GM23338 (cell line): ENCODE measurements around the gene CLDN19. TPM values are rescaled to one million over a fixed set of nuclear protein-coding genes. Genes with fewer than 3 reads are reported as not detected.

Source experiments
- ATAC-seq: fragments of 200-7000 bp; cut with Tn5 transposase; 3 replicates; pipeline ENCODE4 v1.9.1; 2020
- DNase-seq: peaks from one replicate; pipeline ENCODE4 v3.0.0-alpha.2; 2015; ENCODE audit warnings: low spot score
- H2AFZ ChIP-seq: fragments of 200-600 bp; sonication (generic); 2 replicates; pipeline ENCODE4 v1.8.0; 2016; ENCODE audit warnings: antibody characterized with exemption, mild to moderate bottlenecking, moderate library complexity
- H3F3A ChIP-seq: fragments of 200-600 bp; sonication (generic); replicated peaks from 2 replicates; pipeline ENCODE4 v1.8.0; 2017; ENCODE audit warnings: antibody characterized with exemption, mixed run types, low read depth
- H3K27ac ChIP-seq: fragments of 200-600 bp; sonication (generic); 2 replicates; pipeline ENCODE4 v1.6.1; 2016; ENCODE audit warnings: low read depth
- H3K27me3 ChIP-seq: fragments of 200-600 bp; sonication (generic); 2 replicates; pipeline ENCODE4 v1.8.0; 2016; ENCODE audit warnings: mild to moderate bottlenecking, mixed run types, moderate library complexity; ENCODE audit not compliant: insufficient read depth
- H3K36me3 ChIP-seq: fragments of 200-600 bp; sonication (generic); 2 replicates; pipeline ENCODE4 v1.8.0; 2016; ENCODE audit warnings: mild to moderate bottlenecking; ENCODE audit not compliant: insufficient read depth
- H3K4me1 ChIP-seq: fragments of 200-600 bp; sonication (generic); 2 replicates; pipeline ENCODE4 v1.8.0; 2016; ENCODE audit warnings: mild to moderate bottlenecking, moderate library complexity; ENCODE audit not compliant: insufficient read depth
- H3K4me2 ChIP-seq: fragments of 200-600 bp; sonication (generic); 2 replicates; pipeline ENCODE4 v1.7.1; 2017; ENCODE audit warnings: mixed run types
- H3K4me3 ChIP-seq: fragments of 200-600 bp; sonication (generic); 2 replicates; pipeline ENCODE4 v1.6.1; 2016; ENCODE audit warnings: mixed run types
- H3K79me2 ChIP-seq: fragments of 200-600 bp; sonication (generic); replicated peaks from 2 replicates; pipeline ENCODE4 v1.8.0; 2017; ENCODE audit warnings: mild to moderate bottlenecking; ENCODE audit not compliant: insufficient read depth
- H3K9me2 ChIP-seq: fragments of 200-600 bp; sonication (generic); 2 replicates; pipeline ENCODE4 v1.8.0; 2017; ENCODE audit not compliant: insufficient read depth
- H4K20me1 ChIP-seq: fragments of 200-600 bp; sonication (generic); replicated peaks from 2 replicates; pipeline ENCODE4 v1.8.0; 2017; ENCODE audit warnings: mild to moderate bottlenecking; ENCODE audit not compliant: insufficient read depth
- H3K27ac Mint-ChIP-seq: 2 replicates; pipeline ENCODE4 v1.8.0; 2020; ENCODE audit warnings: inconsistent platforms, mild to moderate bottlenecking, moderate library complexity, mixed read lengths
- H3K27me3 Mint-ChIP-seq: 3 replicates; pipeline ENCODE4 v1.8.0; 2022; ENCODE audit warnings: low read depth, mild to moderate bottlenecking, moderate library complexity, mixed read lengths, inconsistent platforms; ENCODE audit not compliant: insufficient read depth, poor library complexity
- H3K36me3 Mint-ChIP-seq: 3 replicates; pipeline ENCODE4 v1.8.0; 2021; ENCODE audit warnings: low read depth, mild to moderate bottlenecking, inconsistent platforms, moderate library complexity, mixed read lengths
- H3K4me1 Mint-ChIP-seq: 3 replicates; pipeline ENCODE4 v1.8.0; 2020; ENCODE audit warnings: mild to moderate bottlenecking, inconsistent platforms, mixed read lengths
- H3K4me3 Mint-ChIP-seq: 3 replicates; pipeline ENCODE4 v1.8.0; 2021; ENCODE audit warnings: moderate library complexity, mild to moderate bottlenecking, inconsistent platforms, mixed read lengths
- H3K9me3 Mint-ChIP-seq: 3 replicates; pipeline ENCODE4 v1.8.0; 2020; ENCODE audit warnings: moderate library complexity, mild to moderate bottlenecking, inconsistent platforms, mixed read lengths
- EZH2 ChIP-seq: fragments of 200-600 bp; sonication (generic); IDR thresholded peaks from one replicate; pipeline ENCODE4 v1.8.0; 2017; ENCODE audit warnings: antibody characterized with exemption, mild to moderate bottlenecking, low read depth; ENCODE audit not compliant: unreplicated experiment
- JUNB ChIP-seq: IDR thresholded peaks from one replicate; pipeline ENCODE4 v1.6.1; 2016; ENCODE audit warnings: antibody characterized with exemption; ENCODE audit not compliant: unreplicated experiment
- POLR2AphosphoS5 ChIP-seq: IDR thresholded peaks from 2 replicates; pipeline ENCODE4 v1.6.1; 2016; ENCODE audit warnings: antibody characterized with exemption, low read depth
- REST ChIP-seq: IDR thresholded peaks from one replicate; pipeline ENCODE4 v1.6.1; 2018; ENCODE audit warnings: antibody characterized with exemption; ENCODE audit not compliant: unreplicated experiment
- ZNF331 ChIP-seq: fragments of 250-450 bp; sonication (Bioruptor Pico); IDR thresholded peaks from 2 replicates; pipeline ENCODE4 v1.5.0; 2020; ENCODE audit warnings: low read depth, mild to moderate bottlenecking, moderate library complexity
- polyA plus RNA-seq: library from polyadenylated mRNA; unstranded; fragments of >200 nt; fragmentation: Nextera tagmentation; extraction: Ambion mirVana; gene quantifications from 2 replicates; pipeline ENCODE4 v1.2.1, GENCODE V29; 2016
- total RNA-seq: library from RNA; depleted of rRNA; stranded (reverse); fragments of >200 nt; shearing (Covaris generic); gene quantifications from 2 replicates; pipeline ENCODE4 v1.2.3, GENCODE V29; 2014
- TF ChIP-seq, protein P1 (sequence below), 2 experiments: fragments of 200-600 bp in 1 of 2; sonication (generic) in 1 of 2; conservative IDR thresholded peaks; 2 replicates each; pipeline versions ENCODE4 v1.5.1 to v1.6.1; 2016 to 2017; ENCODE audit warnings: antibody characterized with exemption in 2 of 2, low read depth in 2 of 2, mild to moderate bottlenecking in 2 of 2, moderate library complexity in 1 of 2
- TF ChIP-seq, protein P2 (sequence below): IDR thresholded peaks from 2 replicates; pipeline ENCODE4 v1.6.1; 2016; ENCODE audit warnings: antibody characterized with exemption

The CLDN19 gene
- total and polyA plus RNA-seq, 2 experiments from 2014 or later: 2.6 to 12.8 TPM

DNA sequence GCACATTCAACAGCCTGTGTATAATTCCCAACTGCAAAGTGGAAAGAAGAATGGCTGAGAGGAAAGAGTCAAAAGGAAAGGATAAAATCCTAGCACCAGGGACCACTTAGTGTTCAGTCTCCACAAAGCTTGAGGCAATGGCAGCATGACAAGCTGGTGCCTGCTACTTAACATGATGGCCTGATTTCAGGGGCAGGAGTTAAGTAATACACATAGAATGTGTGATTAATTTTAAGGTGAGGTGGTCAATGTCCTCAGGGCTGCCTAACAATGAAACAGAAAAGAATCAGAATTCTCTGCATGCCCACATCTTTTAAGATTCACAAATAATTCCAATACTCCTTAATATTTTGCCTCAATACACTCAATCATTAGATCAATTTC is 17.8 kb upstream of the CLDN19 start (continued):
- TF ChIP-seq, protein P1, sequence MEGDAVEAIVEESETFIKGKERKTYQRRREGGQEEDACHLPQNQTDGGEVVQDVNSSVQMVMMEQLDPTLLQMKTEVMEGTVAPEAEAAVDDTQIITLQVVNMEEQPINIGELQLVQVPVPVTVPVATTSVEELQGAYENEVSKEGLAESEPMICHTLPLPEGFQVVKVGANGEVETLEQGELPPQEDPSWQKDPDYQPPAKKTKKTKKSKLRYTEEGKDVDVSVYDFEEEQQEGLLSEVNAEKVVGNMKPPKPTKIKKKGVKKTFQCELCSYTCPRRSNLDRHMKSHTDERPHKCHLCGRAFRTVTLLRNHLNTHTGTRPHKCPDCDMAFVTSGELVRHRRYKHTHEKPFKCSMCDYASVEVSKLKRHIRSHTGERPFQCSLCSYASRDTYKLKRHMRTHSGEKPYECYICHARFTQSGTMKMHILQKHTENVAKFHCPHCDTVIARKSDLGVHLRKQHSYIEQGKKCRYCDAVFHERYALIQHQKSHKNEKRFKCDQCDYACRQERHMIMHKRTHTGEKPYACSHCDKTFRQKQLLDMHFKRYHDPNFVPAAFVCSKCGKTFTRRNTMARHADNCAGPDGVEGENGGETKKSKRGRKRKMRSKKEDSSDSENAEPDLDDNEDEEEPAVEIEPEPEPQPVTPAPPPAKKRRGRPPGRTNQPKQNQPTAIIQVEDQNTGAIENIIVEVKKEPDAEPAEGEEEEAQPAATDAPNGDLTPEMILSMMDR (conservative IDR thresholded peaks at IDR 0.05; ENCODE audit: low read depth in 2 of 2): no peak
- TF ChIP-seq, protein P2, sequence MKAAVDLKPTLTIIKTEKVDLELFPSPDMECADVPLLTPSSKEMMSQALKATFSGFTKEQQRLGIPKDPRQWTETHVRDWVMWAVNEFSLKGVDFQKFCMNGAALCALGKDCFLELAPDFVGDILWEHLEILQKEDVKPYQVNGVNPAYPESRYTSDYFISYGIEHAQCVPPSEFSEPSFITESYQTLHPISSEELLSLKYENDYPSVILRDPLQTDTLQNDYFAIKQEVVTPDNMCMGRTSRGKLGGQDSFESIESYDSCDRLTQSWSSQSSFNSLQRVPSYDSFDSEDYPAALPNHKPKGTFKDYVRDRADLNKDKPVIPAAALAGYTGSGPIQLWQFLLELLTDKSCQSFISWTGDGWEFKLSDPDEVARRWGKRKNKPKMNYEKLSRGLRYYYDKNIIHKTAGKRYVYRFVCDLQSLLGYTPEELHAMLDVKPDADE: no peak
- TF ChIP-seq ZNF331 (CRISPR knock-in tag): no peak
- TF ChIP-seq EZH2: no peak
- TF ChIP-seq REST: no peak
- no peak for TF ChIP-seq POLR2AphosphoS5

DNA sequence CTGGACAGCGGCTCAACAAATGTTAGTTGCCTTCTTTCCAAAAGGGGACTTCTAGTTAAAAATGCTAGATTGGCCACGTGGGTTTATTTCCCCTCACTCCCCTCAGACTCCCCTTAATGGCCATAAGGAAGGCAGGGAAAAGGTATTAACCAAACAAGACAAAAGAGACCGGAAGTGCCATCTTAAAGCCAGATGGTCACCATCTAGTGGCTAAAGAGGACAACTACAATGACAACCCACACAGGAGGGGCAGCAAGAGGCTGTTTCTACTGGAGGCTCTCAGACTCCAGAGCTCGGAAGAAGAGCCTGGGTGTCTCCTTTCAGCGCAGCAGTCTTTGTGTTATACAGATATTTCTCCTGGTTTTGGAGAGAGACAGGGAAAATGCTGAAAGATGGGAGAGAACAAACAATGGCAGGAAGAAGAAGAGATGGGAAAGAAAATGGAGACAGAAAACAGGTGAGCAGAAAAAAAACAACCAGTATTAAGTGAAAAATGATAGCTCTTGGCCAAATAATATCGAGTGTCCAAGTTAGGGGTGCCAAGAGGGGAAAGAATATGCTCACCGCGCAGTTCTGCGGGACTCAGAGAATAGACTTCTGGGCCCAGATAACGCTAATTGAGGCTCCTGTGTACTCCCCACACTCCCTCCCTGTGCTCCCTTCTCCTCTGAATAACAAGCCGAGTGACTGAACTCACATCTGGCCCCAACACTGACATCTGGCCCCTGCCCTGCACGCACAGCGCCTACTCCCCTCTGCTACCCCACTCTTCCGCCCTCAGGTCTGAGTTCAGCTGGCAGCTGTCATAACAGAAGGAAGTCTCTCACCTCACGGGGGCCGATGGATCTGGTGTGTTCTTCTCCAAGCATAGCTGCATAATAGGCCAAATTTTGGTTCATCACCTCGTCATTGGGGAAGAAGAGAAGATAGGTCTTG is 17.2 kb upstream of the CLDN19 start:
- H3K9me2 ChIP-seq: no peaks in the 10 kb centered on the region; the same call in 1 of the 2 replicates
- H3K4me1 ChIP-seq: no peaks in the 10 kb centered on the region
- H3K27me3 ChIP-seq: no peaks in the 10 kb centered on the region
- H3K27me3 Mint-ChIP-seq: peaks cover 5% of the 10 kb centered on the region
- H3K27ac Mint-ChIP-seq: no peak overlapping the region
- ATAC-seq: peak; percentile 85
- H3K4me3 Mint-ChIP-seq: no peak overlapping the region
- H3K4me1 Mint-ChIP-seq: peaks cover 2% of the 10 kb centered on the region
- H2AFZ ChIP-seq: no peak overlapping the region
- 0 out of 2 replicates have a peak, but pooled peaks cover 6% of the 10 kb centered on the region for H3F3A ChIP-seq
- TF ChIP-seq JUNB: no peak
- TF ChIP-seq, protein P1 (conservative IDR thresholded peaks at IDR 0.05; ENCODE audit: low read depth in 2 of 2): peak; percentile 66 to 74
- no peak overlapping the region for H3K27ac ChIP-seq
- peaks cover 69% of the 10 kb centered on the region for H3K36me3 Mint-ChIP-seq
- peaks cover 3% of the 10 kb centered on the region; the same call in 2 of the 3 replicates for H3K9me3 Mint-ChIP-seq
- H3K79me2 ChIP-seq: no peaks in the 10 kb centered on the region; the same call in 1 of the 2 replicates
- no peaks in the 10 kb centered on the region; the same call in 1 of the 2 replicates for H4K20me1 ChIP-seq
- peaks cover 56% of the 10 kb centered on the region for H3K36me3 ChIP-seq
- peak; percentile 91 for DNase-seq
- H3K4me3 ChIP-seq: no peak overlapping the region
- no peak overlapping the region for H3K4me2 ChIP-seq
